Vagina (tissue), 2 donors: ENCODE measurements around the gene IFT27. TPM values are rescaled to one million over a fixed set of nuclear protein-coding genes. Genes with fewer than 3 reads are reported as not detected.

ENCODE experiments used
- DNase-seq, 2 donors: peaks; one replicate each; pipeline ENCODE4 v3.0.0-alpha.2; 2017; ENCODE audit errors: extremely low spot score in 2 of 2
- H3K27ac ChIP-seq: fragments of 200-600 bp; sonication (generic); one replicate; pipeline ENCODE4 v1.5.1; 2019
- H3K27me3 ChIP-seq: fragments of 200-600 bp; sonication (generic); one replicate; pipeline ENCODE4 v1.5.1; 2019
- H3K36me3 ChIP-seq, 2 donors: fragments of 200-600 bp; sonication (generic); one replicate each; pipeline ENCODE4 v1.5.1; 2017 to 2019
- H3K4me1 ChIP-seq: fragments of 200-600 bp; sonication (generic); one replicate; pipeline ENCODE4 v1.5.1; 2019
- H3K4me3 ChIP-seq, 2 donors: fragments of 200-600 bp; sonication (generic); 1 replicate in 1 of 2; 2 replicates in 1 of 2; pipeline ENCODE4 v1.5.1; 2016 to 2019
- H3K9me3 ChIP-seq: fragments of 200-600 bp; sonication (generic); one replicate; pipeline ENCODE4 v1.5.1; 2019
- CTCF ChIP-seq, 3 experiments: fragments of 450-650 bp in 2 of 3; fragments of 200-600 bp in 1 of 3; sonication (generic) in 1 of 3; IDR thresholded peaks; one replicate each; pipeline ENCODE4 v1.5.1; 2017 to 2019; ENCODE audit warnings: antibody characterized with exemption in 3 of 3, mild to moderate bottlenecking in 2 of 3, moderate library complexity in 2 of 3
- POLR2A ChIP-seq, 2 donors: fragments of 450-650 bp; IDR thresholded peaks; one replicate each; pipeline ENCODE4 v1.6.1; 2017; ENCODE audit warnings: antibody characterized with exemption in 2 of 2, mild to moderate bottlenecking in 2 of 2, moderate library complexity in 2 of 2
- POLR2AphosphoS5 ChIP-seq, 2 donors: sonication (generic); formaldehyde crosslinking; IDR thresholded peaks; one replicate each; pipeline ENCODE4 v1.9.0; 2017; ENCODE audit warnings: antibody characterized with exemption in 2 of 2, mild to moderate bottlenecking in 2 of 2, low read depth in 1 of 2; ENCODE audit not compliant: insufficient read depth in 1 of 2
- intact Hi-C: fragments of 100-400 bp; cut with DNase I; formaldehyde crosslinking; loops from one replicate; pipeline ENCODE4 v1.15.1; 2023
- total RNA-seq: library from RNA; depleted of rRNA; stranded (reverse); fragments of >200 nt; gene quantifications from one replicate; pipeline ENCODE4 v1.2.3, GENCODE V29; 2016

IFT27 gene
- total RNA-seq, 1 donor from 2014 or later = 15.0 TPM

- DNase-seq = no peak
- no peak overlapping the region for H3K4me3 ChIP-seq
- intact Hi-C loops = loop anchor here (10.0 kb wide), 1 partner anchor 187 kb away; no protein-coding TSS in a partner anchor
- H3K27me3 ChIP-seq = no peaks in the 10 kb centered on the region
- no peaks in the 10 kb centered on the region for H3K9me3 ChIP-seq
- TF ChIP-seq CTCF (IDR thresholded peaks at IDR 0.05) (no peak), POLR2AphosphoS5 (IDR thresholded peaks at IDR 0.05; ENCODE audit: insufficient read depth in 1 of 2, low read depth in 1 of 2) (no peak), POLR2A (IDR thresholded peaks at IDR 0.05) (no peak)
- H3K36me3 ChIP-seq = no peaks in the 10 kb centered on the region
- H3K27ac ChIP-seq = no peak overlapping the region
- no peaks in the 10 kb centered on the region for H3K4me1 ChIP-seq
These were observed 11.5 kb upstream of the IFT27 start for GRCh38 chr22:36787204-36787988.

GRCh38 chr22:36783743-36784142, 7.8 kb upstream of the IFT27 start:
- Histone ChIP-seq H3K9me3 (no peaks in the 10 kb centered on the region), H3K36me3 (no peaks in the 10 kb centered on the region), H3K4me1 (no peaks in the 10 kb centered on the region), H3K4me3 (no peak overlapping the region), H3K27me3 (no peaks in the 10 kb centered on the region), H3K27ac (no peak overlapping the region)
- intact Hi-C loops = loop anchor here (10.0 kb wide), 1 partner anchor 191 kb away; no protein-coding TSS in a partner anchor
- no peak for DNase-seq
- TF ChIP-seq POLR2A (IDR thresholded peaks at IDR 0.05) (no peak), CTCF (IDR thresholded peaks at IDR 0.05) (no peak), POLR2AphosphoS5 (IDR thresholded peaks at IDR 0.05; ENCODE audit: insufficient read depth in 1 of 2, low read depth in 1 of 2) (no peak)

- Histone ChIP-seq H3K27me3 (no peaks in the 10 kb centered on the region), H3K4me1 (peaks cover under 1% of the 10 kb centered on the region), H3K4me3 (no peak overlapping the region), H3K36me3 (no peaks in the 10 kb centered on the region), H3K27ac (peak overlapping the region; percentile 33), H3K9me3 (no peaks in the 10 kb centered on the region)
- DNase-seq = no peak
- TF ChIP-seq CTCF (IDR thresholded peaks at IDR 0.05) (peak; percentile 81 to 85 (median 85)), POLR2AphosphoS5 (IDR thresholded peaks at IDR 0.05; ENCODE audit: insufficient read depth in 1 of 2, low read depth in 1 of 2) (peak; percentile 42 to 76), POLR2A (IDR thresholded peaks at IDR 0.05) (no peak)
- intact Hi-C loops = loop anchor here (10.0 kb wide), 1 partner anchor 193 kb away; no protein-coding TSS in a partner anchor
These were observed 6.0 kb upstream of the IFT27 start for GRCh38 chr22:36781656-36782627.

- no peak overlapping the region for H3K4me3 ChIP-seq
- no peak for TF ChIP-seq POLR2A (IDR thresholded peaks at IDR 0.05)
- TF ChIP-seq CTCF (IDR thresholded peaks at IDR 0.05) = no peak
- TF ChIP-seq POLR2AphosphoS5 (IDR thresholded peaks at IDR 0.05; ENCODE audit: insufficient read depth in 1 of 2, low read depth in 1 of 2) = no peak
- intact Hi-C loops = no loop called here
- H3K36me3 ChIP-seq = no peaks in the 10 kb centered on the region
- H3K27me3 ChIP-seq = no peaks in the 10 kb centered on the region
- no peak overlapping the region for H3K27ac ChIP-seq
- peaks cover 16% of the 10 kb centered on the region for H3K4me1 ChIP-seq
- H3K9me3 ChIP-seq = no peaks in the 10 kb centered on the region
- DNase-seq = no peak
These were observed 2.1 kb upstream of the IFT27 start for GRCh38 chr22:36778020-36778419.
